Trophoblast cell (in vitro differentiated cells and primary cell): ENCODE measurements around the gene MAT1A.

ENCODE experiments used
- DNase-seq, 2 donors: peaks; one replicate each; pipeline ENCODE4 v3.0.0-alpha.2; 2016
- H2AFZ ChIP-seq: 2 replicates; pipeline ENCODE4 v1.6.1; 2013; ENCODE audit warnings: low read length, moderate library complexity, mild to moderate bottlenecking; ENCODE audit not compliant: insufficient read depth, poor library complexity
- H2AK5ac ChIP-seq: 2 replicates; pipeline ENCODE4 v1.6.1; 2013; ENCODE audit warnings: mild to moderate bottlenecking, low read length
- H2BK120ac ChIP-seq: 2 replicates; pipeline ENCODE4 v1.6.1; 2013; ENCODE audit warnings: low read length, mild to moderate bottlenecking, moderate library complexity; ENCODE audit not compliant: insufficient read depth, poor library complexity
- H2BK12ac ChIP-seq: 2 replicates; pipeline ENCODE4 v1.6.1; 2013; ENCODE audit warnings: mild to moderate bottlenecking, low read length, moderate library complexity
- H2BK5ac ChIP-seq: 2 replicates; pipeline ENCODE4 v1.6.1; 2013; ENCODE audit warnings: low read length, low read depth, moderate library complexity, mild to moderate bottlenecking; ENCODE audit not compliant: poor library complexity
- H3K14ac ChIP-seq: 2 replicates; pipeline ENCODE4 v1.6.1; 2013; ENCODE audit warnings: mild to moderate bottlenecking, low read length
- H3K18ac ChIP-seq: 2 replicates; pipeline ENCODE4 v1.6.1; 2013; ENCODE audit warnings: mild to moderate bottlenecking, low read length
- H3K23ac ChIP-seq: 2 replicates; pipeline ENCODE4 v1.6.1; 2013; ENCODE audit warnings: low read length
- H3K27ac ChIP-seq: 2 replicates; pipeline ENCODE4 v1.5.1; 2013; ENCODE audit warnings: low read depth, mild to moderate bottlenecking, inconsistent platforms, low read length, moderate library complexity
- H3K27me3 ChIP-seq: 2 replicates; pipeline ENCODE4 v1.6.1; 2013; ENCODE audit warnings: inconsistent platforms, mild to moderate bottlenecking, low read length, moderate library complexity; ENCODE audit not compliant: insufficient read depth
- H3K36me3 ChIP-seq, 2 experiments: 1 replicate in 1 of 2; 2 replicates in 1 of 2; pipeline ENCODE4 v1.6.1; 2013; ENCODE audit warnings: low read length in 2 of 2, mild to moderate bottlenecking in 2 of 2, moderate library complexity in 1 of 2; ENCODE audit not compliant: insufficient read depth in 2 of 2, control insufficient read depth in 1 of 2
- H3K4ac ChIP-seq: 2 replicates; pipeline ENCODE4 v1.6.1; 2013; ENCODE audit warnings: low read depth, mild to moderate bottlenecking, low read length, moderate library complexity
- H3K4me1 ChIP-seq, 2 experiments: 1 replicate in 1 of 2; 2 replicates in 1 of 2; pipeline ENCODE4 v1.6.1; 2013; ENCODE audit warnings: low read length in 2 of 2, mild to moderate bottlenecking in 2 of 2, moderate library complexity in 1 of 2; ENCODE audit not compliant: insufficient read depth in 2 of 2, control insufficient read depth in 1 of 2
- H3K4me2 ChIP-seq: 2 replicates; pipeline ENCODE4 v1.6.1; 2013; ENCODE audit warnings: inconsistent platforms, mild to moderate bottlenecking, low read length, moderate library complexity
- H3K4me3 ChIP-seq: 2 replicates; pipeline ENCODE4 v1.5.1; 2013; ENCODE audit warnings: mild to moderate bottlenecking, low read depth, low read length, inconsistent platforms
- H3K79me1 ChIP-seq: one replicate; pipeline ENCODE4 v1.6.1; 2013; ENCODE audit warnings: low read length
- H3K79me2 ChIP-seq: 2 replicates; pipeline ENCODE4 v1.6.1; 2013; ENCODE audit warnings: low read length, mild to moderate bottlenecking; ENCODE audit not compliant: control insufficient read depth, insufficient read depth, poor library complexity
- H3K9ac ChIP-seq: 2 replicates; pipeline ENCODE4 v1.6.1; 2013; ENCODE audit warnings: mild to moderate bottlenecking, low read length
- H3K9me3 ChIP-seq: 2 replicates; pipeline ENCODE4 v1.6.1; 2013; ENCODE audit warnings: low read depth, mild to moderate bottlenecking, control low read depth, inconsistent platforms, low read length; ENCODE audit not compliant: insufficient read depth
- H4K12ac ChIP-seq: 2 replicates; pipeline ENCODE4 v1.6.1; 2013; ENCODE audit warnings: low read depth, mild to moderate bottlenecking, low read length, moderate library complexity
- H4K8ac ChIP-seq: 2 replicates; pipeline ENCODE4 v1.6.1; 2013; ENCODE audit warnings: low read depth, mild to moderate bottlenecking, low read length, moderate library complexity
- H4K91ac ChIP-seq: one replicate; pipeline ENCODE4 v1.6.1; 2013; ENCODE audit warnings: low read depth, mild to moderate bottlenecking, low read length, moderate library complexity
- WGBS: extraction: QIAGEN DNeasy Blood & Tissue Kit; methylation state at CpG from one replicate; pipeline ENCODE4 v1.1.7; 2013; ENCODE audit warnings: missing lambda C conversion rate; ENCODE audit not compliant: insufficient read length, insufficient coverage; ENCODE audit errors: extremely low coverage; 5-methylcytosine and 5-hydroxymethylcytosine counted together

The MAT1A gene

GRCh38 chr10:80277016-80277415 is 12.4 kb downstream of the MAT1A start:
- H3K27ac ChIP-seq, result no peak overlapping the region
- H2BK120ac ChIP-seq, result no peak overlapping the region
- no peak overlapping the region for H3K23ac ChIP-seq
- no peak overlapping the region for H3K14ac ChIP-seq
- no peaks in the 10 kb centered on the region for H3K79me1 ChIP-seq
- DNase-seq, result no peak
- no peak overlapping the region for H3K9ac ChIP-seq
- H3K27me3 ChIP-seq, result no peaks in the 10 kb centered on the region
- no peak overlapping the region for H3K4me3 ChIP-seq
- no peak overlapping the region for H3K4me2 ChIP-seq
- H3K18ac ChIP-seq, result no peak overlapping the region
- no peak overlapping the region for H2BK5ac ChIP-seq
- H3K36me3 ChIP-seq, result no peaks in the 10 kb centered on the region
- no peak overlapping the region for H4K12ac ChIP-seq
- no peak overlapping the region for H2BK12ac ChIP-seq
- no CpG with 5 or more reads among the region's 4 CpGs for WGBS
- peaks cover 4% of the 10 kb centered on the region for H3K9me3 ChIP-seq
- no peak overlapping the region for H4K8ac ChIP-seq
- no peak overlapping the region for H2AFZ ChIP-seq
- no peak overlapping the region for H2AK5ac ChIP-seq
- no peak overlapping the region for H3K4ac ChIP-seq
- no peaks in the 10 kb centered on the region for H3K79me2 ChIP-seq
- H3K4me1 ChIP-seq, result peaks cover under 1 to 7% of the 10 kb centered on the region in 2 experiments
- H4K91ac ChIP-seq, result no peak overlapping the region

- Histone ChIP-seq H3K9me3 (peaks cover 4% of the 10 kb centered on the region), H3K9ac (no peak overlapping the region), H4K8ac (no peak overlapping the region), H2BK120ac (no peak overlapping the region), H4K91ac (no peak overlapping the region), H3K23ac (no peak overlapping the region), H2BK5ac (no peak overlapping the region), H3K18ac (no peak overlapping the region), H3K4me2 (no peak overlapping the region), H3K79me2 (no peaks in the 10 kb centered on the region), H2AFZ (no peak overlapping the region), H3K4ac (no peak overlapping the region), H2AK5ac (no peak overlapping the region), H3K14ac (no peak overlapping the region), H3K36me3 (no peaks in the 10 kb centered on the region), H2BK12ac (no peak overlapping the region), H4K12ac (no peak overlapping the region), H3K4me1 (peaks cover 0 to 3% of the 10 kb centered on the region in 2 experiments), H3K27me3 (no peaks in the 10 kb centered on the region), H3K27ac (no peak overlapping the region), H3K79me1 (no peaks in the 10 kb centered on the region), H3K4me3 (no peak overlapping the region)
- DNase-seq, result no peak
- no CpG with 5 or more reads among the region's 16 CpGs for WGBS
These were observed 13.1 kb downstream of the MAT1A start for GRCh38 chr10:80276335-80276734.

DNA sequence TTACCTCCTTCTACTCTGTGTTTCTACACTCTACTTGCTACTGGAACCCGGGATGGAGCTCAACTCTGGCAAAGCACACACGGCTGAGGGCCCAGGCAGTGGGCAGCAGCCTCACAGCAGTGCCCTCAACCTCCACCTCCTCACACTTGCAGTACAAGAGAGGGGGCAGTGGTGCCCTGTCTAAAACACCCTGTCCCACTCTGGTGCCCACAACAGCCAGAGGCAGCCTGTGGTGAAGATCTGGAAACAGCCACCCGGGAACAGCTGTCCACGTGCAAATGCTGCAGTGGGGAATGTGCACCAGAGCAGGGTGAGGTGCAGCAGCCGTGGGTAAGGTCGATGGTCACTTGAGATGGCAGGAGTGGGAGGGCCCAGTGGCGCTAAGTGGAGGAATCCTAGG is 13.7 kb downstream of the MAT1A start:
- WGBS, result no CpG with 5 or more reads among the region's 7 CpGs

DNA sequence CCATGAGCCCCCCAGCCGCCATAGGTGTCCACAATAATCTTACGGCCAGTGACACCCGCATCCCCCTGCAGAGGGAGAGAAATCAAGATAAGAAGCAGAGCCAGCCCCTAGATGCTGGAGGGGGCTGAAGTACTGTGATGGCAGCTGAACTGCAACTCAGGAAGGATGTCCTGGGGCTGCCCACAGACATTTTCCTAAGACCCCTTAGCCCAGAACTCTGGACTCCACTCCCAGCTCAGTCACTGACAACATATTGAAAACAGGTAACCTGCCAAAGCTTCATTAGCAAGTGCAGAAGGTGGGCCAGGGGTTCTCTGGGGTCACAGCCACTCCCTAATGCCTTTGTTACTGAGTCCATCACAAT is 14.3 kb downstream of the MAT1A start:
- H3K4ac ChIP-seq, result no peak overlapping the region
- peaks cover 4% of the 10 kb centered on the region for H3K9me3 ChIP-seq
- H3K9ac ChIP-seq, result no peak overlapping the region
- no peak overlapping the region for H3K14ac ChIP-seq
- H3K23ac ChIP-seq, result no peak overlapping the region
- H3K27ac ChIP-seq, result no peak overlapping the region
- H3K18ac ChIP-seq, result no peak overlapping the region
- WGBS, result no CpG with 5 or more reads among the region's 3 CpGs
- H3K4me3 ChIP-seq, result no peak overlapping the region
- H4K91ac ChIP-seq, result no peak overlapping the region
- H2AFZ ChIP-seq, result no peak overlapping the region
- DNase-seq, result no peak
- H3K4me2 ChIP-seq, result no peak overlapping the region
- H3K79me2 ChIP-seq, result no peaks in the 10 kb centered on the region
- H3K27me3 ChIP-seq, result no peaks in the 10 kb centered on the region
- no peak overlapping the region for H4K8ac ChIP-seq
- no peaks in the 10 kb centered on the region for H3K36me3 ChIP-seq
- H3K79me1 ChIP-seq, result no peaks in the 10 kb centered on the region
- H4K12ac ChIP-seq, result no peak overlapping the region
- H3K4me1 ChIP-seq, result peaks cover 0 to 3% of the 10 kb centered on the region in 2 experiments
- no peak overlapping the region for H2BK12ac ChIP-seq
- no peak overlapping the region for H2BK5ac ChIP-seq
- H2AK5ac ChIP-seq, result no peak overlapping the region
- H2BK120ac ChIP-seq, result no peak overlapping the region

More for the DNA sequence above, 13.7 kb downstream of the MAT1A start:
- H2AFZ ChIP-seq, result no peak overlapping the region
- no peak overlapping the region for H3K9ac ChIP-seq
- peaks cover 4% of the 10 kb centered on the region for H3K9me3 ChIP-seq
- no peaks in the 10 kb centered on the region for H3K79me1 ChIP-seq
- H4K8ac ChIP-seq, result no peak overlapping the region
- no peak overlapping the region for H4K91ac ChIP-seq
- no peak overlapping the region for H2BK5ac ChIP-seq
- H3K23ac ChIP-seq, result no peak overlapping the region
- no peak overlapping the region for H3K14ac ChIP-seq
- no peak overlapping the region for H3K4me2 ChIP-seq
- DNase-seq, result no peak
- H3K4me1 ChIP-seq, result peaks cover 0 to 3% of the 10 kb centered on the region in 2 experiments
- no peaks in the 10 kb centered on the region for H3K79me2 ChIP-seq
- H3K27ac ChIP-seq, result no peak overlapping the region
- H2BK120ac ChIP-seq, result no peak overlapping the region
- no peaks in the 10 kb centered on the region for H3K27me3 ChIP-seq
- no peak overlapping the region for H4K12ac ChIP-seq
- no peak overlapping the region for H2AK5ac ChIP-seq
- H3K36me3 ChIP-seq, result no peaks in the 10 kb centered on the region
- no peak overlapping the region for H2BK12ac ChIP-seq
- H3K4ac ChIP-seq, result no peak overlapping the region
- H3K4me3 ChIP-seq, result no peak overlapping the region
- H3K18ac ChIP-seq, result no peak overlapping the region
